ENCODE results near the gene WSCD1. TPM values are rescaled to one million over a fixed set of nuclear protein-coding genes. Genes with fewer than 3 reads are reported as not detected.

WSCD1 gene
- polyA plus RNA-seq, 4 donors: 1.7 to 5.0 (median 3.1) TPM

DNA sequence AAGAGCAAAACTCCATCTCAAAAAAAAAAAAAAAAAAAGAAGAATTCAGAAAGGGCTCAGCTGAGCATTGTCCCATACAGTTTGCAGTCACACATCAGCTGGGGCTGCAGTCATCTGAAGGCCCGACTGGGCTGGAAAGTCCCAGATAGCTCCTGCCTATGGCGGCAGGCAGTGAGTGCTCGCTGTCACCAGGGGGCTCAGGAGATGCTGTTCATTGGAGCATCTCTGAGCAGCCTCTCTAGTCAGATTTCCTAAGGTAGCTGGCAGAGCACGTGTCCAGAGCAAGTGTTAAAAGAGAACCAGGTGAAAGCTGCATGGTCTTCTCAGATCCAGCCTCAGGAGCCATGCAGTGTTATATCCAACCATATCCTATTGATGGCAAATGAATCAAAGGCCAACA, 75.8 kb downstream of the WSCD1 start:
- Histone ChIP-seq H3K27me3 (ENCODE audit: control insufficient read depth in 3 of 3, insufficient read depth in 3 of 3, low read length in 3 of 3) (no peaks in the 10 kb centered on the region), H3K27ac (ENCODE audit: low read depth in 1 of 3, low read length in 2 of 3) (no peak overlapping the region), H3K4me1 (ENCODE audit: control insufficient read depth in 3 of 3, insufficient read depth in 2 of 3, low read depth in 1 of 3, low read length in 2 of 3) (no peaks in the 10 kb centered on the region), H3K4me3 (ENCODE audit: low read depth in 1 of 3, low read length in 3 of 3) (no peak overlapping the region), H3K36me3 (ENCODE audit: control insufficient read depth in 3 of 3, insufficient read depth in 2 of 3, low read depth in 1 of 3, low read length in 3 of 3) (no peaks in the 10 kb centered on the region), H3K9me3 (ENCODE audit: control insufficient read depth in 2 of 2, insufficient read depth in 1 of 2, low read depth in 1 of 2, low read length in 1 of 2) (no peaks in the 10 kb centered on the region)
- FAIRE-seq (no peak), DNase-seq (no peak)
- WGBS, 3 donors: 72 to 81% (median 81%) methylated on average over 4 of the region's 4 CpGs

DNA sequence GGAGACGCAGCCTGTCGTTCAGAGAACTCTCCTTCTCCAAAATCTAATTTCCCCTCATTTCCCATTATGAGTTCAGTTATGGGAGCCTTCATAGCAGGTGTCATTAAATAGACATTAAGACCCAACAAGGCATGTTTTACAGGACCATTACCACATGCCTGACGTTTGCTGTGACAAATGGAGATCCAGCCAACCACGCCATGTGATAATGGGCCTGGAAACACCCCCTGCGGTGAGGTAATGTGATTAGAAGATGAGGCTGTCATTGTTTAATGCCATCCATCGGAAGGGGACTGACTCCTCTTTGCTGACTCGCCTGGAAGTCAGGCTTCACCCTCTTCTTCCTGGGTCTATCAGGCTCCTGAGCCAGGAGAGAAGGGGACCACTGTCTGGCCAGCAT, 76.9 kb downstream of the WSCD1 start:
- no peaks in the 10 kb centered on the region for H3K36me3 ChIP-seq (ENCODE audit: control insufficient read depth in 3 of 3, insufficient read depth in 2 of 3, low read depth in 1 of 3, low read length in 3 of 3)
- WGBS, 3 donors: 55 to 59% (median 58%) methylated on average over 7 of the region's 7 CpGs
- H3K27me3 ChIP-seq (ENCODE audit: control insufficient read depth in 3 of 3, insufficient read depth in 3 of 3, low read length in 3 of 3): no peaks in the 10 kb centered on the region
- no peak overlapping the region for H3K27ac ChIP-seq (ENCODE audit: low read depth in 1 of 3, low read length in 2 of 3)
- no peaks in the 10 kb centered on the region for H3K9me3 ChIP-seq (ENCODE audit: control insufficient read depth in 2 of 2, insufficient read depth in 1 of 2, low read depth in 1 of 2, low read length in 1 of 2)
- H3K4me3 ChIP-seq (ENCODE audit: low read depth in 1 of 3, low read length in 3 of 3): no peak overlapping the region
- DNase-seq (no peak), FAIRE-seq (no peak)
- H3K4me1 ChIP-seq (ENCODE audit: control insufficient read depth in 3 of 3, insufficient read depth in 2 of 3, low read depth in 1 of 3, low read length in 2 of 3): no peaks in the 10 kb centered on the region

DNA sequence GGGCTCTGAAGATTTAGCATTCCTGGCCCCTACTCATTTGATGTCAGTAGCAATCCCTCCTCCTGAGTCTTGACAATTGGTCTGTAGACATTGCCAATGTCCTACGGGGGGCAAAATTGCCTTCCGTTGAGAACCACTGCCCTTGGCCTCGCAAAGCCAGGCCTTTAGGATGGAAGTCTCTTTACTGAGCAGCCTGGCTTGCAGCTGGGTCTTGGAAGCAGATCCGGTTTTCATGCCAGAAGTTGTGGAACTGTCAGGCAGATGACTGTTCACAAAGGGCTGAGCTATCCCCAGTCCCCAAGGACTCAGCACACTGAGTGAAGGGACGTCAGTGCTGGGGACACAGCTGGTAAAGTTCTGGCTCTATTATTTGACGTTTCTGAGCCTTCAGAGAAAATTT, 83.2 kb downstream of the WSCD1 start:
- Histone ChIP-seq H3K4me3 (ENCODE audit: low read depth in 1 of 3, low read length in 3 of 3) (no peak overlapping the region), H3K4me1 (ENCODE audit: control insufficient read depth in 3 of 3, insufficient read depth in 2 of 3, low read depth in 1 of 3, low read length in 2 of 3) (no peaks in the 10 kb centered on the region), H3K27ac (ENCODE audit: low read depth in 1 of 3, low read length in 2 of 3) (no peak overlapping the region), H3K27me3 (ENCODE audit: control insufficient read depth in 3 of 3, insufficient read depth in 3 of 3, low read length in 3 of 3) (no peaks in the 10 kb centered on the region), H3K36me3 (ENCODE audit: control insufficient read depth in 3 of 3, insufficient read depth in 2 of 3, low read depth in 1 of 3, low read length in 3 of 3) (no peaks in the 10 kb centered on the region), H3K9me3 (ENCODE audit: control insufficient read depth in 2 of 2, insufficient read depth in 1 of 2, low read depth in 1 of 2, low read length in 1 of 2) (no peaks in the 10 kb centered on the region)
- DNase-seq (no peak), FAIRE-seq (no peak)
- 62 to 68% (median 64%) methylated on average over 6 of the region's 6 CpGs for WGBS, 3 donors

GRCh38 chr17:6157716-6158115, 87.5 kb downstream of the WSCD1 start:
- FAIRE-seq: no peak
- no peak overlapping the region for H3K4me3 ChIP-seq (ENCODE audit: low read depth in 1 of 3, low read length in 3 of 3)
- H3K4me1 ChIP-seq (ENCODE audit: control insufficient read depth in 3 of 3, insufficient read depth in 2 of 3, low read depth in 1 of 3, low read length in 2 of 3): no peaks in the 10 kb centered on the region
- H3K9me3 ChIP-seq (ENCODE audit: control insufficient read depth in 2 of 2, insufficient read depth in 1 of 2, low read depth in 1 of 2, low read length in 1 of 2): no peaks in the 10 kb centered on the region
- no peak overlapping the region for H3K27ac ChIP-seq (ENCODE audit: low read depth in 1 of 3, low read length in 2 of 3)
- no peak for DNase-seq
- peaks cover 0 to 5% (median 0%) of the 10 kb centered on the region in 3 donors for H3K27me3 ChIP-seq (ENCODE audit: control insufficient read depth in 3 of 3, insufficient read depth in 3 of 3, low read length in 3 of 3)
- H3K36me3 ChIP-seq (ENCODE audit: control insufficient read depth in 3 of 3, insufficient read depth in 2 of 3, low read depth in 1 of 3, low read length in 3 of 3): no peaks in the 10 kb centered on the region
- 69 to 79% (median 74%) methylated on average over 4 of the region's 4 CpGs for WGBS, 3 donors

- H3K27ac ChIP-seq (ENCODE audit: low read depth in 1 of 3, low read length in 2 of 3): no peak overlapping the region
- H3K4me1 ChIP-seq (ENCODE audit: control insufficient read depth in 3 of 3, insufficient read depth in 2 of 3, low read depth in 1 of 3, low read length in 2 of 3): no peaks in the 10 kb centered on the region
- FAIRE-seq: no peak
- H3K27me3 ChIP-seq (ENCODE audit: control insufficient read depth in 3 of 3, insufficient read depth in 3 of 3, low read length in 3 of 3): peaks cover 0 to 5% (median 0%) of the 10 kb centered on the region in 3 donors
- H3K4me3 ChIP-seq (ENCODE audit: low read depth in 1 of 3, low read length in 3 of 3): no peak overlapping the region
- 60 to 68% (median 66%) methylated on average over 15 of the region's 15 CpGs for WGBS, 3 donors
- H3K9me3 ChIP-seq (ENCODE audit: control insufficient read depth in 2 of 2, insufficient read depth in 1 of 2, low read depth in 1 of 2, low read length in 1 of 2): no peaks in the 10 kb centered on the region
- no peaks in the 10 kb centered on the region for H3K36me3 ChIP-seq (ENCODE audit: control insufficient read depth in 3 of 3, insufficient read depth in 2 of 3, low read depth in 1 of 3, low read length in 3 of 3)
- DNase-seq: no peak
These were observed 89.5 kb downstream of the WSCD1 start for GRCh38 chr17:6159541-6160231.

DNA sequence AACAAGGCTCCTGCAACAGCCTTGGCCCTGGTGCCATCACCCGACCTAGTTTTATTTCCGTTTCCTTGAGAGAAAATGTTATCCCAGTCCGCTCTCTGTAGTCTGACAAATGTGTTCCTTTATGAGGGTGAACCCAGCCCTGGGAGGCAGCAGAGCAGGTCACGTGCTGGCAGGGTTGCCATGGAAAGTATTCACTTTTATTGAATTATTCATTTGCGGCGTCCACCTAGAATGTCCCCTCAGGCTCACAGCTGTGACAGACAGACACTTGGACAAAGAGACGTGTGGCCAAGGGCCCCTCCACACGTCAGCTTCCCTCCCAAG, 90.0 kb downstream of the WSCD1 start:
- Histone ChIP-seq H3K36me3 (ENCODE audit: control insufficient read depth in 3 of 3, insufficient read depth in 2 of 3, low read depth in 1 of 3, low read length in 3 of 3) (no peaks in the 10 kb centered on the region), H3K4me1 (ENCODE audit: control insufficient read depth in 3 of 3, insufficient read depth in 2 of 3, low read depth in 1 of 3, low read length in 2 of 3) (no peaks in the 10 kb centered on the region), H3K9me3 (ENCODE audit: control insufficient read depth in 2 of 2, insufficient read depth in 1 of 2, low read depth in 1 of 2, low read length in 1 of 2) (no peaks in the 10 kb centered on the region), H3K27me3 (ENCODE audit: control insufficient read depth in 3 of 3, insufficient read depth in 3 of 3, low read length in 3 of 3) (peaks cover 0 to 5% (median 0%) of the 10 kb centered on the region in 3 donors), H3K27ac (ENCODE audit: low read depth in 1 of 3, low read length in 2 of 3) (no peak overlapping the region), H3K4me3 (ENCODE audit: low read depth in 1 of 3, low read length in 3 of 3) (no peak overlapping the region)
- FAIRE-seq (no peak), DNase-seq (no peak)
- 62 to 67% (median 63%) methylated on average over 8 of the region's 8 CpGs for WGBS, 3 donors

- Histone ChIP-seq H3K36me3 (ENCODE audit: control insufficient read depth in 3 of 3, insufficient read depth in 2 of 3, low read depth in 1 of 3, low read length in 3 of 3) (no peaks in the 10 kb centered on the region), H3K4me1 (ENCODE audit: control insufficient read depth in 3 of 3, insufficient read depth in 2 of 3, low read depth in 1 of 3, low read length in 2 of 3) (no peaks in the 10 kb centered on the region), H3K27me3 (ENCODE audit: control insufficient read depth in 3 of 3, insufficient read depth in 3 of 3, low read length in 3 of 3) (peaks cover 0 to 5% (median 0%) of the 10 kb centered on the region in 3 donors), H3K9me3 (ENCODE audit: control insufficient read depth in 2 of 2, insufficient read depth in 1 of 2, low read depth in 1 of 2, low read length in 1 of 2) (no peaks in the 10 kb centered on the region), H3K27ac (ENCODE audit: low read depth in 1 of 3, low read length in 2 of 3) (no peak overlapping the region), H3K4me3 (ENCODE audit: low read depth in 1 of 3, low read length in 3 of 3) (no peak overlapping the region)
- DNase-seq: no peak
- no peak for FAIRE-seq
- 72 to 79% (median 74%) methylated on average over 24 of the region's 24 CpGs for whole genome bisulfite sequencing, 3 donors
These were observed 91.0 kb downstream of the WSCD1 start for GRCh38 chr17:6160911-6161855.

GRCh38 chr17:6162216-6162615, 92.0 kb downstream of the WSCD1 start:
- Histone ChIP-seq H3K27me3 (ENCODE audit: control insufficient read depth in 3 of 3, insufficient read depth in 3 of 3, low read length in 3 of 3) (peaks cover 0 to 5% (median 0%) of the 10 kb centered on the region in 3 donors), H3K4me3 (ENCODE audit: low read depth in 1 of 3, low read length in 3 of 3) (no peak overlapping the region), H3K36me3 (ENCODE audit: control insufficient read depth in 3 of 3, insufficient read depth in 2 of 3, low read depth in 1 of 3, low read length in 3 of 3) (no peaks in the 10 kb centered on the region), H3K9me3 (ENCODE audit: control insufficient read depth in 2 of 2, insufficient read depth in 1 of 2, low read depth in 1 of 2, low read length in 1 of 2) (no peaks in the 10 kb centered on the region), H3K27ac (ENCODE audit: low read depth in 1 of 3, low read length in 2 of 3) (no peak overlapping the region), H3K4me1 (ENCODE audit: control insufficient read depth in 3 of 3, insufficient read depth in 2 of 3, low read depth in 1 of 3, low read length in 2 of 3) (no peaks in the 10 kb centered on the region)
- FAIRE-seq (no peak), DNase-seq (no peak)
- WGBS, 3 donors: 46 to 54% (median 51%) methylated on average over 4 of the region's 4 CpGs

All from small intestine (tissue), 7 donors.